HG02981 (cell line): Measurements from ENCODE around the gene RMND1.
"Not testable (repeated sequence)": the region's sequence is repeated elsewhere in the genome, so short reads cannot be mapped to it uniquely, and the experiment has no call there.

Experiments
- ATAC-seq: cut with Tn5 transposase; IDR thresholded peaks from one replicate; pipeline ENCODE4 v1.9.1; 2021; ENCODE audit warnings: mild to moderate bottlenecking, moderate library complexity; ENCODE audit not compliant: unreplicated experiment

Gene RMND1

GRCh38 chr6:151388236-151388635 is 63.7 kb downstream of the RMND1 start:
- no peak for ATAC-seq

DNA sequence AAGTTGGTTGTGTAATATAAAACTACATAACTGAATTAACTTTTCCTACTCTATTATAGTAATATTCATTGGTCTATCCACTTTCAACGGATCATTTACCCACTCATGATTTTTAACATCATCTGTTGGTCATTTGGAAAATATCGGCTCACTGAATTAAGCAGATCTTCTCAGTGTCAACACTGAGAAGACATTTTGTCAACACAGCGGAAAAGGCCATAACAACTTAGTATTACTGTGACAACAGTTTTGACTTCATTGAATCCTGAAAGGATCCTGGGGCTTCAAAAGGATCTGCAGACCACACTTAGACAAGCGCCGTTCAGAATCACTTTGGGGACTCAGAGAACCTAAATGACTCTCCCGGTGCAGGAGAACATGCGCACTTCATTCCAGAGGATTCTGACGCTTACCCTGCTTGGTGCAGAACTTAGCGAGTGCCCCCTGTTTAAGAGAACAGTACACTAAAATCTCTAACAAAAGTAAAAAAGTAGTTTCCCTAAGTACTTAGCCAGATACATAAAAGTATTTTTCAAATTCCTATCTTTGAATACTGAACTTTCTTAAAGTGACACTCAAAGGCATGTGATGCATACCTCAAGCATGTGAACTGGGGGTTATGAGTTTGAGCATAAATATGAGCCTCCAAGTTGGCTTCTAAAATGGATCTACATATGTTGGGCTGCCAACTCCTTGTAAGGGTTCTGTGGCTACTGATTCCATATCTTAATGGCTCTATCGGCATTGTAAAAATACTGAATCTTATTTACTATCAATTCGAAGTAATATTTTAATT is 64.6 kb downstream of the RMND1 start:
- no peak for ATAC-seq

DNA sequence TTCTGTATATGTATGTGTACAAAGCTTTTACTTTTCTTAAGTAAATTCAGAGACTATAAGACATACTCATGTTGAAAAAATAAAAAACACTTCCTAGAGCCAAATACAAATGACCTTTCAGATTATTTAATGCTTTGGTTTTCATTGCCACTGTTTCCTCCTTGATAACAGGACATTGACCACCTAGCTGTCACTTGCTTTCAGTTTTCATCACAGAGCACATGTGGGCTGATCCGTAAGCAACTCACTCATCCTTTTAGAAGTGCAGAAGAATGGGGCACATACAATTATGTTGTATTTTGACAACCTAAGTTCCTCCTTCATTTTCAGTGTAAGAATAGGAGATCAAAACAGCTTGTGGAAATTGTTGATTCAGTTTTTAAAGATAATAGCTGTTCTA is 66.7 kb downstream of the RMND1 start:
- no peak for ATAC-seq

- ATAC-seq, result no peak
Observed at GRCh38 chr6:151384151-151384550, 67.8 kb downstream of the RMND1 start.

- not testable (repeated sequence) for ATAC-seq
Observed at GRCh38 chr6:151382631-151383030, 69.3 kb downstream of the RMND1 start.

- ATAC-seq, result no peak
Observed at GRCh38 chr6:151381722-151382121, 70.2 kb downstream of the RMND1 start.

- ATAC-seq, result no peak
Observed at GRCh38 chr6:151380848-151381205, 71.1 kb downstream of the RMND1 start.

GRCh38 chr6:151379933-151380847 is 71.7 kb downstream of the RMND1 start:
- peak; percentile 59 for ATAC-seq

GRCh38 chr6:151377095-151377494 is 74.8 kb downstream of the RMND1 start:
- no peak for ATAC-seq

DNA sequence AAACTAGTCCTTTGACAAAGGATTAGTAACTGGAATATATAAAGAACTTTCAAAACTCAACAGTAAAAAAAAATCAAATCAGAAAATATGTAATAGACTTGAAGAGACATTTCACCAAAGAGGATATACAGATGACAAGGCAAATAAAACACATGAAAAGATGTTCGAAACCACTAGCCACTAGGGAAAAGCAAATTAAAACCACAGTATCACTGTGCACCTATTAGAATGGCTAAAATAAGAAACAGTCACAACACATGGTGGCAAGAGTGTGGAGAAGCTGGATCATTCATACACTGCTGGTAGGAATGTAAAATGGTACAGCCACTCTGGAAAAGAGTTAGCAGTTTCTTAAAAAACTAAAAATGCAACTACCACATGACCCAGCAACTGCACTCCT is 75.5 kb downstream of the RMND1 start:
- ATAC-seq, result peak; percentile 37

GRCh38 chr6:151375833-151376232 is 76.1 kb downstream of the RMND1 start:
- no peak for ATAC-seq

DNA sequence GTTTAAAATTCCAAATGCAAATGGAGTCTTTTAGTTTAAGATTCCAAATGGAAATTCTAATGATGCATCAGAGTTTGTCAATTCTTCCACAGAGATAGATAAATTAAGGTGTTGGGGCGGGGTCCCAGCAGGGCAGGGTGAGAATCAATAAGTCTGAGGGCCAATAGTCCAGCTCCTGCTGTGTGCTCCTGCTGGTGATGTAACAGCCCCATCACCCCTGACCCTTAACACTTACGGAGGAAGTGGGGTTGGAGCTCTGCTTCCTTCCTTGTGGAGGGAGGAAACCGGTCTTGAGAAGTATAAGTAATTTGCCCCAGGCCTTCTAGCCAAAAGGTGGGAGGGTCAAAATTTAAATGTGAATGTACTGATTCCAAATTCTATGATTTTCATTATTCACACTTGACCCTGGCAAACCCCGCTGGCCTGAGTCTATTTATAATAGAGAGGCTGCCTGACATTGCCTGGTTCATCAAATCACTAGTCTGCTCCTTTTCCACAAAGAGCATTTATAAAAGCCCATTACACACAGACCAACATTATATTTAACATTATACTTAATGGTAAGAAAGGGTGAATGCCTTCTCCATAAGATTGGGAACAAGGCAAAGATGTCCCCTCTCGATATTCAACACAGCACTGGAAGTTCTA is 77.8 kb downstream of the RMND1 start:
- ATAC-seq, result no peak

DNA sequence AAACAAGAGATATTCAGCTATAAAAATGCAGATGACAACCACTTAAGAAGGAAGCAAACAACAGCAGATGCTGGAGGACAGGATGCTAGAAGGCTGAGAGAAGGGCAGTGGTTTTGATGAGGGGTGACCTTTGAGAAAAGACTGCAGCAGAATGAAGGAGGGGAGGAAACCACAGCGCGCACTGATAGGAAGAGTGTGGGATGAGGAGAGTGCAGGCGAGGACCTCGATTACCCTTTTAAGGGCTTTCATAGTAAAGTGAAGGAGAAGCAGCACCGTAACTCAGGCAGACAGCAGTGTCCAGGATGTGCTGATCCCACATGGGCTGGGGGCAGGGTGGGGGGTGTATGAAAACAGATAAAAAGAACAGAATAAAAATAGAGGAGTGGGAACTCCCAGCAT is 79.8 kb downstream of the RMND1 start:
- no peak for ATAC-seq

DNA sequence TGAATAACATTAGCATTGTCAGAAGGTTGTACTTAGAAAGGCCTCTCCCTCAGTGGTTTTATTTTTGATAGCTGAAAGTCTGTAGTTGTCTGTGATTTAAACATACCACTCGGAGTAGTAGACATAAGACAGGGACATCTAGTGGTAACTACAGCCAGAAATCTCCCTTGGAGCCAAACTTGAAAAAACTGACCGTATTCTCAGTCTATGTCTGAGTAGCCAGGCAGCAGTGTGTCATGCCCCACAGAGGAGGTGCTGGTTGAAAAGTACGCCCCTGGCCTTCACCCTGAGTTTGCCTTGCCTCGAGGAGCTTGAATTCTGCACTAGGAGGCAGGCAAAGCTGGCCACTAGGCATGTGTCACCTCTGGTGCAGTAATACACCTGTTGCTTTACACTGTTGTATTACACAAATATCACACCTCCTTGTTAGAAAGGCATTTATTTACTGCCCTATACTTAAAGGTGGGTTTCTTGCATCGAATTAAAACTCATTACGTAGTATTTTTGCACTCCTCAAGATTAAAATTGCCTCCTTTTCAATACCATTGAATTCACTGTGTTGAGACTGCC is 81.3 kb downstream of the RMND1 start:
- no peak for ATAC-seq

DNA sequence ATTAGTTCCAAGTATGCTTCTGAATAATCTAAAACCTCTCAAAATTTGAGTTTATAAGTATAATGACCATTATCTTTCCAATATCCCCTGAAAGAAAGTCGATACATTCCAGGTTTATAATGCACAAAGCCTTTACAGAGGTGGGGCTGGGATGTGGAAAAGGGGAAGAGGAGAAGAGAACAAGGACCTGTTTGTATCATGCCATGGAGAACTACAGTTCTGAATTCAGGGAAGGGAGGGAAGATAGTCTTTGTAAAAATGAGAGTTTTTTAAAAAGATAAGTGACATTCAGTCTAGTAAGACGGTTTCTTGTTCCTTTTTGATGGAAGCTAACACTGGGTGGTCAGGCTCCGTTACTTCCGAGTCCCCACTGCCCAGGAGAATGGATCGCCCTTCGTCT is 86.7 kb downstream of the RMND1 start:
- no peak for ATAC-seq

DNA sequence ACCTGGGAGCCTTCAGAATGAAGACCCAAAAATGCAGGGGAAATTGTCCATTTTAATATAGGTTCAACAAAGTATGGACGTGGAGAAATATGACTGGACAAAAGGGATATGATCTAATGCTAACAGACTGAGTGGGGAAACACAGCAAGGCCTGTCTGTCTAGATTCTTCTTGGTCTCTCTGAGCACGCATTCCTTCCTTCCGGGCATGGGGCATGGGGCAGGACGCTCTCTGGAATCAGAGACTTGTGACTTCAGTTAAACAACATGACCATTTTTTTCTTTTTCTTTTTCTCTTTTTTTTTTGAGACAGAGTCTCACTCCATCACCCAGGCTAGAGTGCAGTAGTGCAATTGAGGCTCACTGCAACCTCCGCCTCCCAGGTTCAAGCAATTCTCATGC is 92.4 kb downstream of the RMND1 start:
- ATAC-seq, result no peak

- ATAC-seq, result no peak
Observed at GRCh38 chr6:151358475-151358874, 93.5 kb downstream of the RMND1 start.

DNA sequence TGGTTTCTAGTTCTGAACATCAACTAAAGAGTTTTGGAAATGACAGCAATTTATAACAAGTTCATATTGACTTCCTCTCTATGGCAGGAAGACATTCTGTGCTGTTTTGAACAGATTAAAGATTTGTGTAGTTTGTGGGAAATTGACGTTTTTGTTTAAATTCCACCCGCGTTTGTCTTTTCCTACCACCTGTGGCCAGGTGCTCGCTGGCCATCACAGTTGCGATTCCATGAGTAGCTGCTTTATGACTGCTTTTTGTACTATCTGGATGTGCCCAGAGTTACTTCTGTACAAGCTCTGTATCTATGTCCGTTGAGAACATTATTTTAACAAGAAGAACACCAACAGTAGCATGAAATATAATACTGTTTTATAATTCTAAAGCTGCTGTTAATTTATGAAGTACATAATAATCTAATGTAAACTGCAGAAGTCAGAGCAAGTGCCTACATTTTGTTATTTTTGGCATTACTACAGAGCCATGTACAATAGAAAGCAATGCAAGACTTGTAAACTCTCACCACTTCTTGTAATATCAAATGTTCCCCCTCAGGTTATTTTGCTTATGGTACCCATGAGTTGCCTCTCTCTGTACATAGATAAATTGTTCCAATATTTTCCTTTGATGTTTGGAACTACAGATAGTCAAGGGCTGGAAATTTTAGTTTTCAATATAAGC is 94.0 kb downstream of the RMND1 start:
- ATAC-seq, result no peak

DNA sequence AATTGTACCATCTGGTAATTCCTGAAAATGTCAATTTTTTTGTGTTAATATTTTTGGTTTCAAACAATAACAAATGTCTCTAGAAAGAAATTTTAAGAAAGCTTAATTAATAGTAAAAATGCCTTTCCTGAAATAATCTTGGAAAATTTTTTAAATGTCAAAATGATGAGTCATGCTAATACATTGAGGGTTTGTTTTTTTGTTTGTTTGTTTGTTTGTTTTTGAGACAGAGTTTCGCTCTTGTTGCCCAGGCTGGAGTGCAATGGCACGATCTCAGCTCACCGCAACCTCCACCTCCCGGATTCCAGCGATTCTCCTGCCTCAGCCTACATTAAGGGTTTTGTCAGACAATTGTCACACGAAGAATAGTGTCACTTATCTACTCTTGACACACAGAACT is 94.9 kb downstream of the RMND1 start:
- ATAC-seq, result not testable (repeated sequence)
